ENCODE data around the gene HMMR. TPM values are rescaled to one million over a fixed set of nuclear protein-coding genes. Genes with fewer than 3 reads are reported as not detected.

Gene HMMR
- total and polyA plus RNA-seq, 9 of the 15 experiments (the other 6 are each of a cell fraction or from before 2014, with no cell fraction given), result 74.9 to 133 (median 90.8) TPM

- CTCF ChIA-PET (ENCODE audit: low intra/inter-chr PET ratio), result no interaction called here
- WGBS (ENCODE audit: insufficient coverage, low coverage, missing lambda C conversion rate), result 86% methylated on average over 1 of the region's 1 CpG
- H3K9me3 ChIP-seq (replicated peaks; ENCODE audit: control insufficient read depth, insufficient read depth, low read depth, low read length), result no peaks in the 10 kb centered on the region
- no peaks in the 10 kb centered on the region for H4K20me1 ChIP-seq (replicated peaks; ENCODE audit: control insufficient read depth, insufficient read depth, low read length)
- intact Hi-C loops (cut with micrococcal nuclease) (no loop called here), in situ Hi-C loops (cut with MboI) (no loop called here)
- no peak overlapping the region for H3K9ac ChIP-seq (ENCODE audit: insufficient read depth in 1 of 2, low read depth in 2 of 2, low read length in 2 of 2)
- no peak overlapping the region for H3K4me3 ChIP-seq
- H3K27me3 ChIP-seq (ENCODE audit: control insufficient read depth in 2 of 2, insufficient read depth in 2 of 2, low read length in 2 of 2), result no peaks in the 10 kb centered on the region
- no peaks in the 10 kb centered on the region for H3K9me1 ChIP-seq (ENCODE audit: control insufficient read depth, insufficient read depth, low read length)
- H3K4me2 ChIP-seq (ENCODE audit: insufficient read depth, low read length), result no peak overlapping the region
- H3K27ac ChIP-seq (ENCODE audit: extremely low read depth, low read depth, low read length), result no peak overlapping the region
- peaks cover 58% of the 10 kb centered on the region for H3K36me3 ChIP-seq (ENCODE audit: control insufficient read depth, insufficient read depth, low read length)
- H2AFZ ChIP-seq (ENCODE audit: low read depth, low read length), result no peak overlapping the region
- ATAC-seq (no peak), FAIRE-seq (no peak), DNase-seq (ENCODE audit: extremely low read depth in 1 of 4, low spot score in 3 of 4) (no peak)
- no peak for TF ChIP-seq HMG20A (CRISPR knock-in tag; conservative IDR thresholded peaks at IDR 0.05)
- 0 out of 4 replicates have a peak, but pooled peaks of 1 of the 2 experiments have one; percentile 8 for TF ChIP-seq KDM1A (IDR thresholded peaks at IDR 0.05)
- no peak for TF ChIP-seq PML (IDR thresholded peaks at IDR 0.05; ENCODE audit: low read length)
- no peak for TF ChIP-seq SMAD1 (IDR thresholded peaks at IDR 0.05; ENCODE audit: low read depth, low read length, partially characterized antibody)
- no peak for TF ChIP-seq ESRRA (IDR thresholded peaks at IDR 0.05; ENCODE audit: borderline replicate concordance, low read depth)
- TF ChIP-seq UBTF (IDR thresholded peaks at IDR 0.05; ENCODE audit: borderline replicate concordance in 1 of 2, low read depth in 2 of 2, low read length in 2 of 2), result no peak
- H3K79me2 ChIP-seq (ENCODE audit: control insufficient read depth, insufficient read depth, low read length), result peaks cover 40% of the 10 kb centered on the region
- H3K4me1 ChIP-seq (replicated peaks in 1 of 2; ENCODE audit: control insufficient read depth in 2 of 2, insufficient read depth in 2 of 2, low read length in 2 of 2), result no peaks in the 10 kb centered on the region
- POLR2A ChIA-PET, result interaction anchor here (1.2 to 1.9 kb wide), 2 partner anchors 10 to 15 kb away, joined by 4 to 8 read pairs; no protein-coding TSS in a partner anchor
- BruUV-seq (replicated peaks), result no TSS peak
Measured at GRCh38 chr5:163453705-163454104, 6.7 kb upstream of the HMMR start.

Measured in K562 (cell line).